ENCODE results near the gene HNRNPA1. TPM values are rescaled to one million over a fixed set of nuclear protein-coding genes. Genes with fewer than 3 reads are reported as not detected.

The HNRNPA1 gene
- total RNA-seq, 1 experiment from 2014 or later, result 3,193 TPM

- Histone ChIP-seq H3K4me1 (ENCODE audit: insufficient read depth, low read length) (peaks cover 10% of the 10 kb centered on the region; the same call in 1 of the 2 replicates), H3K4me2 (ENCODE audit: insufficient read depth, insufficient read length, low read length) (no peak overlapping the region)
- H3K36me3 Mint-ChIP-seq (ENCODE audit: insufficient read depth in 1 of 3, low read depth in 3 of 3), result peaks cover 32 to 45% (median 43%) of the 10 kb centered on the region in 3 experiments; a peak in 6 of 7 replicates
These were observed 23.2 kb upstream of the HNRNPA1 start for GRCh38 chr12:54257332-54257731.

More at GRCh38 chr12:54257332-54257731, 23.2 kb upstream of the HNRNPA1 start:
- Histone ChIP-seq H3K9ac (ENCODE audit: extremely low read depth, insufficient read length, low read length) (no peak overlapping the region), H3K23ac (ENCODE audit: insufficient read length, low read depth, low read length) (no peak overlapping the region), H2BK20ac (ENCODE audit: low read depth, low read length, poor library complexity, severe bottlenecking) (no peak overlapping the region), H4K8ac (replicated peaks; ENCODE audit: insufficient read length, low read depth, low read length) (no peak overlapping the region), H3K79me2 (ENCODE audit: insufficient read depth, low read length) (no peaks in the 10 kb centered on the region; the same call in 1 of the 2 replicates), H3K4ac (ENCODE audit: low read depth, low read length) (no peak overlapping the region), H3K9me3 (ENCODE audit: control insufficient read depth, low read depth, low read length) (no peaks in the 10 kb centered on the region), H4K20me1 (ENCODE audit: control insufficient read depth, insufficient read depth, insufficient read length) (no peaks in the 10 kb centered on the region), H2BK5ac (ENCODE audit: insufficient read length, low read length) (no peak overlapping the region), H3K23me2 (ENCODE audit: insufficient read length, low read depth, low read length, poor library complexity, severe bottlenecking) (peaks cover 3% of the 10 kb centered on the region), H3K56ac (ENCODE audit: insufficient read length, low read depth, low read length) (no peak overlapping the region), H3K14ac (ENCODE audit: insufficient read depth, low read length) (no peak overlapping the region), H3K27me3 (ENCODE audit: insufficient read depth, low read length) (no peaks in the 10 kb centered on the region), H4K5ac (ENCODE audit: insufficient read length, low read depth, low read length) (no peak overlapping the region), H3K79me1 (ENCODE audit: insufficient read depth, low read depth, low read length, poor library complexity, severe bottlenecking) (no peaks in the 10 kb centered on the region), H3T11ph (ENCODE audit: low read length) (peak overlapping the region; percentile 59), H2BK120ac (ENCODE audit: low read depth, low read length, poor library complexity, severe bottlenecking) (no peak overlapping the region), H3K18ac (ENCODE audit: insufficient read length, low read depth, low read length) (no peak overlapping the region), H4K91ac (ENCODE audit: insufficient read length, low read depth, low read length) (no peak overlapping the region), H3K27ac (ENCODE audit: insufficient read length, low read depth, low read length) (peak overlapping the region; percentile 21), H2BK15ac (ENCODE audit: low read depth, low read length) (no peak overlapping the region), H2AK5ac (ENCODE audit: insufficient read length, low read length) (no peak overlapping the region), H2AFZ (ENCODE audit: low read length) (no peak overlapping the region), H2BK12ac (ENCODE audit: insufficient read length, low read depth, low read length) (no peak overlapping the region)
- H3K9me3 Mint-ChIP-seq, result no peaks in the 10 kb centered on the region
- DNase-seq, result no peak
- H3K27me3 Mint-ChIP-seq (ENCODE audit: low read depth), result no peaks in the 10 kb centered on the region
- peak overlapping the region; percentile 94 to 99 (median 98) for H3K27ac Mint-ChIP-seq
- H3K4me1 Mint-ChIP-seq, result peaks cover 38 to 48% of the 10 kb centered on the region in 2 experiments
- TF ChIP-seq, protein P1, sequence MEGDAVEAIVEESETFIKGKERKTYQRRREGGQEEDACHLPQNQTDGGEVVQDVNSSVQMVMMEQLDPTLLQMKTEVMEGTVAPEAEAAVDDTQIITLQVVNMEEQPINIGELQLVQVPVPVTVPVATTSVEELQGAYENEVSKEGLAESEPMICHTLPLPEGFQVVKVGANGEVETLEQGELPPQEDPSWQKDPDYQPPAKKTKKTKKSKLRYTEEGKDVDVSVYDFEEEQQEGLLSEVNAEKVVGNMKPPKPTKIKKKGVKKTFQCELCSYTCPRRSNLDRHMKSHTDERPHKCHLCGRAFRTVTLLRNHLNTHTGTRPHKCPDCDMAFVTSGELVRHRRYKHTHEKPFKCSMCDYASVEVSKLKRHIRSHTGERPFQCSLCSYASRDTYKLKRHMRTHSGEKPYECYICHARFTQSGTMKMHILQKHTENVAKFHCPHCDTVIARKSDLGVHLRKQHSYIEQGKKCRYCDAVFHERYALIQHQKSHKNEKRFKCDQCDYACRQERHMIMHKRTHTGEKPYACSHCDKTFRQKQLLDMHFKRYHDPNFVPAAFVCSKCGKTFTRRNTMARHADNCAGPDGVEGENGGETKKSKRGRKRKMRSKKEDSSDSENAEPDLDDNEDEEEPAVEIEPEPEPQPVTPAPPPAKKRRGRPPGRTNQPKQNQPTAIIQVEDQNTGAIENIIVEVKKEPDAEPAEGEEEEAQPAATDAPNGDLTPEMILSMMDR (conservative IDR thresholded peaks at IDR 0.05), result no peak
- H3K4me3 Mint-ChIP-seq, result no peak overlapping the region
- WGBS (ENCODE audit: extremely low coverage, insufficient read length, low lambda C conversion rate), result no CpG with 5 or more reads among the region's 8 CpGs

Data from H9 (cell line).